GM21723 (cell line): ENCODE data around the gene ACACA.

Source experiments
- ATAC-seq: cut with Tn5 transposase; IDR thresholded peaks from one replicate; pipeline ENCODE4 v1.9.1; 2021; ENCODE audit warnings: mild to moderate bottlenecking, moderate library complexity; ENCODE audit not compliant: unreplicated experiment

Gene ACACA

GRCh38 chr17:37109731-37110710, 296.6 kb downstream of the ACACA start:
- ATAC-seq, result no peak

GRCh38 chr17:37109106-37109505, 297.5 kb downstream of the ACACA start:
- no peak for ATAC-seq

DNA sequence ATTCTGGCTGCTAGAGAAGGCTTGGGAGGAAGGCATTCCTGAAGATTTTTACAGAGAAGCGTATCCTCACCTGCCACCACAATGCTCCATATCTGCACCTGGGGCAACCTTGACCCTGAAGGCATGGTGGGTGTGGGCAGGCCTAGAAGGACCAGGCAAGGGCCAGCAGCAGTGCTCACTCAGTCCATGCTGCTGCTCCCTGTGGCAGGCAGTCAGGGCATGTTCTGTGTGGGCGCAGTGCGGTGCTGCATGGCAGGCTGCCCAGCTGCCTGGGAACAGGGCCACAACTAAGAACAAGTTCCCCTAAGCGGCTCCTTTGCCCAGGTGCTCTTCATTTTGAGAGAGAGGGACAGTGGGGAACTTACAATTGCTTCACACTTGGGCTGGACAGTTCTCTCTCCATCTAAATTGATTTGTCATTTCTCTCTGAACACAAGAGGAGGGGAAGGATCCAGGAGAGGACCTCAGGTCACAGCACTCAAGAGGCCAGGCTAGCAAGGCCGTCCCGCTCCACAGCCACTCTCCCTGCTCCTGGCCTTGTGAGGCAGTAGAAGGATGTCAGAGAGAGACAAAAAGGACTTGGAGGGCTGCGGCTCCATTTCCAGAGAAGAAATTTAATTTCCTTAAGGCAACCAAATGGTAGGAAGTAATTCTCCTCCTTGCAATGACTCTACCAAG, 299.1 kb downstream of the ACACA start:
- ATAC-seq, result no peak

DNA sequence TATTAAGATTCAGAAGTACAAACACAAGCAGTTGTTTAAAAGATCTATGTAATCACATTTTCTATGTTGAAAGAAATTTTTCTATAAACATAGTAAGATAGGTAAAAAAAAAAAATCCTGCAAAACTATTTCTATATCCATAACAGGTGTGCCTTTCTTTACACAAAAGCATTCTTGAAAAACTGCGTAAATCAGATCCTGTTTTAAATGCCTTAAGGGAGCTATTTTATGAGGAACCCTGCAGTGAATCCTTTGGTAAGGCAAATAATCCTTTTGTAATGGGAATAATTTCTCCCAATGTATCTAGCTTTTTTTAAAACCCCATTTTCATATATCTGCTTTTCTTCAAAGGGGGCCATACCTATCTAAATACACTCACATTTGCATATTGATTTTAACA, 300.6 kb downstream of the ACACA start:
- no peak for ATAC-seq

GRCh38 chr17:37103231-37103630, 303.4 kb downstream of the ACACA start:
- no peak for ATAC-seq

DNA sequence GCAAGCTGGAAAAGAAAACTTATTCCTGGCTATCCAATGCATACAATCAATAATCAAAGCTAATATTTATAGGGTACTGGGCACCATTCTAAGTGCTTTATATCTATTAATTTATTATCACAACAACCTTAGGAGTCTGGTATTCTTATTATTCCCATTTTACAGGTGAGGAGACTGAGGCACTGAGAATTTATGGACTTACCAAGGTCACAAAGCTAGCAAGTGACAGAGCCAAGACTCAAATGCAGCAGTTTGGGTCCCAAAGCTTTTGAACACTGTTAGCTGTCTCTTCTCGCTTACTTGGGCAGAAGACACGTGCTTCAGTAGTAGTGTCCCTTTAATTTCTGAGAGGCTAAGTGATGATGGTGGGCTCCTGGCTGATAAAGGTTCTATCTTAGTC, 305.3 kb downstream of the ACACA start:
- no peak for ATAC-seq

GRCh38 chr17:37100231-37100630, 306.4 kb downstream of the ACACA start:
- ATAC-seq, result no peak

GRCh38 chr17:37098910-37099664, 307.5 kb downstream of the ACACA start:
- ATAC-seq, result no peak

GRCh38 chr17:37098152-37098551, 308.5 kb downstream of the ACACA start:
- no peak for ATAC-seq

DNA sequence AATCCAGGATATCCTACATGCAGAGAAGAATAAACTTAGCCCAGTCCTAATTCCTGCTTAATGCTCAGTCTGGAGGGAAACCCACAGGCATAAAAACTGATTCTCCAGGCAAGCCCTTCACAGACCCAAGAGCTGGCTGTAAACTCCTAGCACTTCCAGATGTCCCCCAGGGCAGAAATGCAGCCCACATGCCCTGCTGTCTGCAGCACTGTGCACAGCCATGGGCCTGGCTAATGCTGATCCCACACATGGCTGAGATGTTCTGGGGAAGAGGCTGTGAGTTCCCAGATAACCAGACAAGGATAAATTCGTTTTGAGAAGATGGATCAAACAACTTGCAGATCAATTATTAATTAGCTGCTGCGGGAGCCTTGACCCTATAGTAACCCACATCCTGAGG, 309.5 kb downstream of the ACACA start:
- ATAC-seq, result no peak

GRCh38 chr17:37096071-37096470, 310.6 kb downstream of the ACACA start:
- no peak for ATAC-seq

GRCh38 chr17:37094391-37094790, 312.2 kb downstream of the ACACA start:
- ATAC-seq, result no peak

DNA sequence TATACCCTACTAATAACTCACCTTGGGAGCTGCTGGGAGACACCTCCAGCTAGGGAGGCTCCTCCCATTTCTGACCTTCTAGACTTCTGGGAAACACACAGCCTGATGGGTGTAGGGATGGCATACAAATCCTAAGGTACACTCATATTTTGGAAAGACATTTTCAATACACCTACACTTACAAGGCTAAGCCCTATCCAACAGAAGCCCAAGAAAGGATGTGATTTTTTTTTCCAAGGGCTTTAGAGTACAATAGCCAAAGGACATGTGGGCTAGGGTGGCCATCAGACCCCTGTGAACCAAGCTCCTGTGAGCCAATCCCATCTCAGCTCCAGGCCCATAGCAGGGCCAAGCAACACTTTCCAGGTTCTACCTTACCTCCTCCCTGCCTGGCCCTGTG, 313.9 kb downstream of the ACACA start:
- no peak for ATAC-seq

GRCh38 chr17:37092071-37092470, 314.6 kb downstream of the ACACA start:
- no peak for ATAC-seq

GRCh38 chr17:37090941-37091340, 315.7 kb downstream of the ACACA start:
- no peak for ATAC-seq

GRCh38 chr17:37089956-37090355, 316.7 kb downstream of the ACACA start:
- ATAC-seq, result peak; percentile 64

DNA sequence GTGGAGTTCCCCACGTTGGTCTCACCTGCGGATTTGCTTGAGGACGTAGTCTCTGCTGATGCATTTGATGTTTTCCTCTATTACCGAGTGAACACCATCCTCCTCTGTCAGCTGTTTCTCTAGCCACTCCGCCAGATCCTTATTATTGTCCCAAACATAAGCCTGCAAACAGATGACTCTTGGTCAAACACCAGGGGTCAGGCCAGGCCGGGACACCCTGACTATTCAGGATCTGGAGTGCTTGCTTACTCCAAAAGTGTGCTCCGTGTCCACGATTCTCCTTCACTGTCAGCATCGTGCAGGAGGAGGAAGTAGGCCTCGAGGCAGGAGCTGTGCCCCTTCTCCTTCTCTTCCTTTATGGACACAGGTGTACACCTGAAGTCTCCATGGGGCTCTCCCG, 317.7 kb downstream of the ACACA start:
- no peak for ATAC-seq

DNA sequence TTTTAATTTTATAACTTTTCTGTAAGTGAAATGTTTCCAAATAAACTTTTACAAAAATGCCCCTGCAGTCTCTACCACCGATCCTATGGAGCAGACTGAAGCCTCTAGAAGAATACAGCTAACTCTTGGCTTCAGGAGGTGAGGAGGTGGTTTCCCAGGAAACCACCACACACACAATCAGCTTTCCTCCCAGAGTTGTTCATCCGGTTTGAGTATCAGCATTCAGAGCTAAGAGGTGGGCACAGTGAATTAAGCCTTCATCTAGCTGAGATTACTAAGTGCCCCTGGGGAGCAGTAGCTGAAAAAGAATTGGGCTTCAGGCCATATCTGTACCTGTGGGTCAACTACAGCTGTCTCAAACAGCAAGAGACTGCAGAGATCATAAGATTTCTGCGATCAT, 318.2 kb downstream of the ACACA start:
- ATAC-seq, result no peak

DNA sequence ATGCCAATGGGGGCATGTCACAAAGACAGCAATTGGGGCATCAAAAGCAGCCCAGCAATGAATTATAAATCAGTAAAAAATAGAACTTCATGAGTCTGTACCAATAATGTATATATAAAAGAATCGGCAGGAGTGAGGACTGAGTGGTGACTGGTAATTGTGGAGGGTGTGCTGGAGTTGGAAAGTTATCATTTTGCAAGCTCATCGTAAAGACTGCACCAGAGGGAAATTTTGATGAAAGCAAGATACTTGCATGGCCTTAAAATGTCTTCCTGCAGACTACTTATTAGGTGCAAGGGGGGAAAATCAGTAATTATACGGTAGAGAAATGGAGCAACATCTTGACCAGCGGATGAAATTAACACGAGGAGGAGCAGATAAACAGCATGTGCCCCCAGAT, 319.0 kb downstream of the ACACA start:
- no peak for ATAC-seq

- ATAC-seq, result no peak
Measured at GRCh38 chr17:37086948-37087347, 319.7 kb downstream of the ACACA start.

GRCh38 chr17:37086334-37086733, 320.3 kb downstream of the ACACA start:
- ATAC-seq, result no peak
